Neutrophil (primary cell): ENCODE data around the gene TMEM59L.

Source experiments
- H3K27ac ChIP-seq: fragments of 200-600 bp; sonication (generic); 2 replicates; pipeline ENCODE4 v1.5.1; 2016; ENCODE audit warnings: mild to moderate bottlenecking, moderate library complexity
- H3K27me3 ChIP-seq: fragments of 200-600 bp; sonication (generic); 2 replicates; pipeline ENCODE4 v1.6.0; 2016; ENCODE audit warnings: mild to moderate bottlenecking
- H3K36me3 ChIP-seq: fragments of 200-600 bp; sonication (generic); 2 replicates; pipeline ENCODE4 v1.5.1; 2017
- H3K4me1 ChIP-seq, 2 experiments: fragments of 200-600 bp in 1 of 2; sonication (generic) in 1 of 2; 1 replicate in 1 of 2; 2 replicates in 1 of 2; pipeline versions ENCODE4 v1.5.1 to v1.6.1; 2013 to 2016; ENCODE audit warnings: low read depth in 1 of 2, low read length in 1 of 2, mild to moderate bottlenecking in 1 of 2, moderate library complexity in 1 of 2; ENCODE audit not compliant: control insufficient read depth in 1 of 2, insufficient read depth in 1 of 2
- H3K4me3 ChIP-seq, 2 experiments: fragments of 200-600 bp in 1 of 2; sonication (generic) in 1 of 2; 1 replicate in 1 of 2; 2 replicates in 1 of 2; pipeline ENCODE4 v1.5.1; 2013 to 2016; ENCODE audit warnings: low read depth in 1 of 2, low read length in 1 of 2, mild to moderate bottlenecking in 1 of 2, moderate library complexity in 1 of 2
- H3K9me3 ChIP-seq: fragments of 200-600 bp; sonication (generic); 2 replicates; pipeline ENCODE4 v1.5.1; 2016
- CTCF ChIP-seq: fragments of 200-600 bp; sonication (generic); IDR thresholded peaks from 2 replicates; pipeline ENCODE4 v1.5.1; 2016; ENCODE audit warnings: antibody characterized with exemption

TMEM59L gene

GRCh38 chr19:18603255-18603957 lies 9.3 kb upstream of the TMEM59L start:
- H3K4me1 ChIP-seq, result no peaks in the 10 kb centered on the region
- H3K4me3 ChIP-seq, result no peak overlapping the region
- H3K27me3 ChIP-seq, result peaks cover 97% of the 10 kb centered on the region
- H3K36me3 ChIP-seq, result no peaks in the 10 kb centered on the region
- no peak for TF ChIP-seq CTCF
- H3K27ac ChIP-seq, result no peak overlapping the region
- H3K9me3 ChIP-seq, result no peaks in the 10 kb centered on the region

GRCh38 chr19:18603958-18604819 lies 8.5 kb upstream of the TMEM59L start:
- no peaks in the 10 kb centered on the region for H3K36me3 ChIP-seq
- H3K27me3 ChIP-seq, result peaks cover 97% of the 10 kb centered on the region
- no peak overlapping the region for H3K4me3 ChIP-seq
- H3K4me1 ChIP-seq, result no peaks in the 10 kb centered on the region
- no peak overlapping the region for H3K27ac ChIP-seq
- TF ChIP-seq CTCF, result no peak
- no peaks in the 10 kb centered on the region for H3K9me3 ChIP-seq

- TF ChIP-seq CTCF, result no peak
- Histone ChIP-seq H3K9me3 (no peaks in the 10 kb centered on the region), H3K4me1 (no peaks in the 10 kb centered on the region), H3K4me3 (no peak overlapping the region), H3K27ac (no peak overlapping the region), H3K36me3 (no peaks in the 10 kb centered on the region), H3K27me3 (peaks cover 97% of the 10 kb centered on the region)
Measured at GRCh38 chr19:18604820-18605159, 7.9 kb upstream of the TMEM59L start.

GRCh38 chr19:18605196-18605545 lies 7.5 kb upstream of the TMEM59L start:
- Histone ChIP-seq H3K27ac (no peak overlapping the region), H3K4me1 (no peaks in the 10 kb centered on the region), H3K27me3 (peaks cover 97% of the 10 kb centered on the region), H3K9me3 (no peaks in the 10 kb centered on the region), H3K36me3 (no peaks in the 10 kb centered on the region), H3K4me3 (no peak overlapping the region)
- no peak for TF ChIP-seq CTCF

GRCh38 chr19:18605546-18606280 lies 7.0 kb upstream of the TMEM59L start:
- Histone ChIP-seq H3K27me3 (peaks cover 97% of the 10 kb centered on the region), H3K4me3 (no peak overlapping the region), H3K36me3 (no peaks in the 10 kb centered on the region), H3K27ac (no peak overlapping the region), H3K4me1 (no peaks in the 10 kb centered on the region), H3K9me3 (no peaks in the 10 kb centered on the region)
- TF ChIP-seq CTCF, result no peak
